Fibroblast of lung (primary cell): Measurements from ENCODE around the gene C22orf31. TPM values are rescaled to one million over a fixed set of nuclear protein-coding genes. Genes with fewer than 3 reads are reported as not detected.
A peak's percentile ranks its signal among the peaks of the same experiment; 100 is the strongest.

Source experiments
- DNase-seq, 2 donors: peaks; one replicate each; pipeline versions ENCODE4 v3.0.0 to v3.0.0-alpha.2; 2010; ENCODE audit warnings: low read depth in 2 of 2
- H2AFZ ChIP-seq: 2 replicates; pipeline ENCODE4 v1.5.1; 2012; ENCODE audit warnings: low read length, control low read depth, inconsistent platforms
- H3K27ac ChIP-seq: 2 replicates; pipeline ENCODE4 v1.5.1; 2011; ENCODE audit warnings: low read length, control low read depth; ENCODE audit not compliant: insufficient read depth
- H3K27me3 ChIP-seq: 2 replicates; pipeline ENCODE4 v1.5.1; 2011; ENCODE audit warnings: mild to moderate bottlenecking, low read length; ENCODE audit not compliant: control insufficient read depth, insufficient read depth
- H3K36me3 ChIP-seq: 2 replicates; pipeline ENCODE4 v1.5.1; 2011; ENCODE audit warnings: low read length; ENCODE audit not compliant: control insufficient read depth, insufficient read depth
- H3K4me1 ChIP-seq: 2 replicates; pipeline ENCODE4 v1.5.1; 2011; ENCODE audit warnings: low read length; ENCODE audit not compliant: control insufficient read depth, insufficient read depth; ENCODE audit errors: extremely low read depth
- H3K4me2 ChIP-seq: 2 replicates; pipeline ENCODE4 v1.5.1; 2011; ENCODE audit warnings: low read length, control low read depth; ENCODE audit not compliant: insufficient read depth; ENCODE audit errors: extremely low read depth
- H3K4me3 ChIP-seq, 4 experiments: fragments of 200-600 bp in 1 of 4; sonication (generic) in 1 of 4; replicated peaks in 1 of 4; 2 replicates each; pipeline ENCODE4 v1.5.1; 2011 to 2016; ENCODE audit warnings: low read length in 4 of 4, low read depth in 3 of 4, mild to moderate bottlenecking in 3 of 4, control low read depth in 2 of 4, inconsistent platforms in 1 of 4, mixed read lengths in 1 of 4; ENCODE audit not compliant: insufficient read depth in 1 of 4; ENCODE audit errors: control extremely low read depth in 1 of 4
- H3K79me2 ChIP-seq: 2 replicates; pipeline ENCODE4 v1.5.1; 2012; ENCODE audit warnings: mild to moderate bottlenecking, low read length, inconsistent platforms; ENCODE audit not compliant: control insufficient read depth, insufficient read depth
- H3K9ac ChIP-seq: 2 replicates; pipeline ENCODE4 v1.5.1; 2011; ENCODE audit warnings: mild to moderate bottlenecking, low read length, control low read depth; ENCODE audit not compliant: insufficient read depth
- H3K9me3 ChIP-seq: 2 replicates; pipeline ENCODE4 v1.5.1; 2012; ENCODE audit warnings: low read depth, low read length; ENCODE audit not compliant: control insufficient read depth, insufficient read depth
- H4K20me1 ChIP-seq: 2 replicates; pipeline ENCODE4 v1.5.1; 2011; ENCODE audit warnings: low read length; ENCODE audit not compliant: control insufficient read depth, insufficient read depth; ENCODE audit errors: extremely low read depth
- CTCF ChIP-seq, 2 donors: IDR thresholded peaks in 1 of 2; conservative IDR thresholded peaks in 1 of 2; 1 replicate in 1 of 2; 2 replicates in 1 of 2; pipeline ENCODE4 v1.5.1; 2011 to 2012; ENCODE audit warnings: low read length in 2 of 2, control low read depth in 1 of 2, inconsistent platforms in 1 of 2, low read depth in 1 of 2, mild to moderate bottlenecking in 1 of 2
- EZH2 ChIP-seq: IDR thresholded peaks from 2 replicates; pipeline ENCODE4 v1.5.1; 2012; ENCODE audit warnings: low read length, control low read depth, mild to moderate bottlenecking; ENCODE audit errors: missing control alignments
- polyA plus RNA-seq, 2 donors: library from polyadenylated mRNA; depleted of rRNA in 1 of 2; stranded (reverse) in 1 of 2; unstranded in 1 of 2; fragments of >200 nt; gene quantifications; 2 replicates each; pipeline ENCODE4 v1.2.1, GENCODE V29; 2011 to 2012; ENCODE audit warnings: missing spikeins in 1 of 2
- total RNA-seq: library from RNA; depleted of rRNA; stranded (reverse); fragments of >200 nt; gene quantifications from 2 replicates; pipeline ENCODE4 v1.2.1, GENCODE V29; 2014

The C22orf31 gene
- total and polyA plus RNA-seq, 2 donors (not counting 1 experiment from before 2014, with no cell fraction given): 0.17 TPM; not detected in 1

GRCh38 chr22:29044657-29045176, 16.9 kb downstream of the C22orf31 start:
- H4K20me1 ChIP-seq: no peaks in the 10 kb centered on the region
- H3K9me3 ChIP-seq: no peaks in the 10 kb centered on the region
- H3K36me3 ChIP-seq: peaks cover 3% of the 10 kb centered on the region
- H3K79me2 ChIP-seq: no peaks in the 10 kb centered on the region
- peak overlapping the region; percentile 42 for H2AFZ ChIP-seq
- H3K4me1 ChIP-seq: peaks cover 9% of the 10 kb centered on the region
- no peaks in the 10 kb centered on the region for H3K27me3 ChIP-seq
- peak; percentile 70 to 90 for DNase-seq
- TF ChIP-seq EZH2: no peak
- no peak for TF ChIP-seq CTCF (conservative IDR thresholded peaks at IDR 0.05 in 1 of 2, IDR thresholded peaks at IDR 0.05 in 1 of 2; ENCODE audit: low read depth in 1 of 2, low read length in 2 of 2)
- no peak overlapping the region for H3K9ac ChIP-seq
- H3K4me2 ChIP-seq: peak overlapping the region; percentile 79
- H3K4me3 ChIP-seq: peak overlapping the region in 1 of 4 experiments; percentile 20
- H3K27ac ChIP-seq: peak overlapping the region; percentile 81

DNA sequence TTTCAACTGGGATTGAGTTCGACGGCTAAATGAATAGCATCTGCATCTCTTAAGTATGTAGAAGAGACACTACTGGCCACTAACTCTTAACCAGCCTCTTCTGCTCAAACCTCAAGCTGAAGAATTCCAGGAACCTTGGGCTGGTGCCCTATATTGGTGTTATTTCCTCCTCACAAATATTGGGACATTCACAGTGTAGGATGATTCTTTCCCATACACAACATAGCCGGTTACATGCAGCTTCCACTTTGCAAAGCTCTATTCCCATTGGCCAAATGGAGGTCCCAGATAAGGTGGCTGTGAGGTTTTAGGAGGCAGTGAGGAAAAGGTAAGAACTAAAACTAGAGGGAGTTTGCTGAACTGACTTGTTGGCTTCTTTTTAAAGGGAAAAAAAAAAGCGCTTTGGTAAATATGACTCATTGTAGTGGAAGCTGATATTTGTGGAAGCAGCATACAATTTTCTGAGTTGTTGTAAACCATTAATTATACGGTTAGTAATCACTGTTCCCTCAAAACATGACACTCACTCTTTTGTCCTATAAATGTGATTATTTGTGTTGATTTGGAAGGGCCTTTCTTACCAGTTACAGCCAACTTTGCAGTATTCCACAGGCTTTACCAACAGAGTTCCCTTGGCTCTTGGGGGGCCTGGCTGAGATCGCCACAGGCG, 17.6 kb downstream of the C22orf31 start:
- H3K36me3 ChIP-seq: peaks cover 2% of the 10 kb centered on the region
- H3K4me2 ChIP-seq: peak overlapping the region; percentile 79
- peaks cover 9% of the 10 kb centered on the region for H3K4me1 ChIP-seq
- H3K27ac ChIP-seq: peak overlapping the region; percentile 81
- no peaks in the 10 kb centered on the region for H4K20me1 ChIP-seq
- no peaks in the 10 kb centered on the region for H3K79me2 ChIP-seq
- H3K9ac ChIP-seq: no peak overlapping the region
- peak; percentile 62 to 81 for DNase-seq
- no peak overlapping the region for H2AFZ ChIP-seq
- no peak for TF ChIP-seq EZH2
- TF ChIP-seq CTCF (conservative IDR thresholded peaks at IDR 0.05 in 1 of 2, IDR thresholded peaks at IDR 0.05 in 1 of 2; ENCODE audit: low read depth in 1 of 2, low read length in 2 of 2): peak in 1 of 2 donors; percentile 8
- H3K9me3 ChIP-seq: no peaks in the 10 kb centered on the region
- H3K4me3 ChIP-seq: peak overlapping the region in 1 of 4 experiments; percentile 20
- H3K27me3 ChIP-seq: no peaks in the 10 kb centered on the region

GRCh38 chr22:29041408-29041807, 20.2 kb downstream of the C22orf31 start:
- Histone ChIP-seq H2AFZ (no peak overlapping the region), H3K9me3 (no peaks in the 10 kb centered on the region), H3K27ac (peak overlapping the region; percentile 63), H3K4me3 (no peak overlapping the region), H3K79me2 (no peaks in the 10 kb centered on the region), H3K36me3 (no peaks in the 10 kb centered on the region), H3K4me2 (peak overlapping the region; percentile 51), H4K20me1 (no peaks in the 10 kb centered on the region), H3K4me1 (peaks cover 9% of the 10 kb centered on the region), H3K27me3 (no peaks in the 10 kb centered on the region), H3K9ac (no peak overlapping the region)
- TF ChIP-seq CTCF (conservative IDR thresholded peaks at IDR 0.05 in 1 of 2, IDR thresholded peaks at IDR 0.05 in 1 of 2; ENCODE audit: low read depth in 1 of 2, low read length in 2 of 2): no peak
- TF ChIP-seq EZH2: no peak
- DNase-seq: peak; percentile 47 to 94
